Cardiac ventricle fibroblast (primary cell): ENCODE measurements around the gene LRG1. TPM values are rescaled to one million over a fixed set of nuclear protein-coding genes. Genes with fewer than 3 reads are reported as not detected.

Experiments
- total RNA-seq: library from RNA; depleted of rRNA; stranded (reverse); fragments of >200 nt; gene quantifications from 2 replicates; pipeline ENCODE4 v1.2.3, GENCODE V29; 2015

LRG1 gene, protein sequence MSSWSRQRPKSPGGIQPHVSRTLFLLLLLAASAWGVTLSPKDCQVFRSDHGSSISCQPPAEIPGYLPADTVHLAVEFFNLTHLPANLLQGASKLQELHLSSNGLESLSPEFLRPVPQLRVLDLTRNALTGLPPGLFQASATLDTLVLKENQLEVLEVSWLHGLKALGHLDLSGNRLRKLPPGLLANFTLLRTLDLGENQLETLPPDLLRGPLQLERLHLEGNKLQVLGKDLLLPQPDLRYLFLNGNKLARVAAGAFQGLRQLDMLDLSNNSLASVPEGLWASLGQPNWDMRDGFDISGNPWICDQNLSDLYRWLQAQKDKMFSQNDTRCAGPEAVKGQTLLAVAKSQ
- 1.4 and 1.5 TPM in 2 replicates for total RNA-seq

DNA sequence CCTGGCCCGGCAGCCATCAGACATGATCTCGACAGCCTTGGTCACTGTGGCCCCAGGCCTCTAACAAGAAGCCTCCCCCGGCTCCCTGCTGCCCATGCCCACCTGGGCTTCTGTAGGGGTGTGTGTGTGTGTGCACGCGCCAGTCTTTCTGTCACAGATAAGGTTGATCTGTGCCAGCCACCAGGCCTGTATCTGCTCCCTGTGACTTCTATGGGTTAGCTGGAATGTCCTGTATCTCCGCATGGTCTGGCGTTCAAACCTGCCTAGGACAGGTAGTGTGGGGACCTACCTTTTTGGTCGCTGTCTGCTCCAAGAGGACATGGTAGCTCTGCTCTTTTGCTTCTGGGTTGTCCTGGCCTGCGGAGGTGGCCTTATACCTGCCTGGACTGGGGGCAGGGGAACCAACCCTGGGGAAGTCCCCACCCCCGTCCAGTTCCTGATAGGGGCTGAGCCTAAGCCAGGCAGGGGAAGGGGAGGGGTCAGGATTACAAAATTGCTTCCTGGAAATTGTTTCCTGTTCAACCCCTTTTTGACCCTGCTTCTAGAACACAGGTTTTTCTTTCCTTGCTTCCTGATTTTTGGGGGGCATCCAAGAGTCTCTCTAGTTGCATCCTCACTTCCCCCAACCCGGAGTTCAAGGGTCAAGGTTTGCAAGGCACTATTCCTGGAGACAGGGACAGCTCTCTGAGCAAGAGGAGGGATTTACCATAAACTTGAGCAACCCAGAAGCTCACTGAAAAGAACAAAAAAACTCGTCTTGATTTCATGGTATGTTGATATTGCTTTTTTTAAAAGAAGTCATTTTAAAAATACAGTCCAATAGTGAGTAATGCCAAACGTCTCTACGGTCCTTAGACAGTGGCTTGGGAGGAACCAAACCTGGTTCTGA is at the start of gene LRG1:
Gene LRG1 (minus strand): TSS at position 344 of the 889 bp plus-strand sequence. CDS start 23 bp downstream, at position 321.

DNA sequence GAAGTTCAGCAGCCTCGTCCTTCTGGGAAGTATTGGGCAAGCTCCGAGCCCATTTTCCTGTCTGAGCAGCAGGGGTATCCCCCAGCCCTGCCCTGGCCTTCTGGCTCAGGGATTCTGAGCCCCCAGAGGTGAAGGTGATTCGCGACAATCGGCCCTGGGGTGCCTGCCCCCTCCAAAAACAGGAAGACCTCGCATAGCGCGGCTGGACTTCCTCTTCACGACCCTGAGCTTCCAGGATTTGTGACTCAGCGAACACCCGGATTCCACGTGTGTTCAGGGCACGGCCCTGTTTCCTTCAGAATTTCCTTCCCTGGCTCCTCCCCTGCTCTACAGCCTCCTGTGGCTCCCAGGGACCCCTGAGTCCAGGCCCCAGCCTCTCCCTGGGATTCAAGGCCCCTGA is 19.7 kb upstream of the LRG1 start, which contains the start of gene SEMA6B:
Gene SEMA6B (minus strand): TSS at position 116 of the 400 bp plus-strand sequence. CDS start 1,227 bp downstream, outside the sequence.

DNA sequence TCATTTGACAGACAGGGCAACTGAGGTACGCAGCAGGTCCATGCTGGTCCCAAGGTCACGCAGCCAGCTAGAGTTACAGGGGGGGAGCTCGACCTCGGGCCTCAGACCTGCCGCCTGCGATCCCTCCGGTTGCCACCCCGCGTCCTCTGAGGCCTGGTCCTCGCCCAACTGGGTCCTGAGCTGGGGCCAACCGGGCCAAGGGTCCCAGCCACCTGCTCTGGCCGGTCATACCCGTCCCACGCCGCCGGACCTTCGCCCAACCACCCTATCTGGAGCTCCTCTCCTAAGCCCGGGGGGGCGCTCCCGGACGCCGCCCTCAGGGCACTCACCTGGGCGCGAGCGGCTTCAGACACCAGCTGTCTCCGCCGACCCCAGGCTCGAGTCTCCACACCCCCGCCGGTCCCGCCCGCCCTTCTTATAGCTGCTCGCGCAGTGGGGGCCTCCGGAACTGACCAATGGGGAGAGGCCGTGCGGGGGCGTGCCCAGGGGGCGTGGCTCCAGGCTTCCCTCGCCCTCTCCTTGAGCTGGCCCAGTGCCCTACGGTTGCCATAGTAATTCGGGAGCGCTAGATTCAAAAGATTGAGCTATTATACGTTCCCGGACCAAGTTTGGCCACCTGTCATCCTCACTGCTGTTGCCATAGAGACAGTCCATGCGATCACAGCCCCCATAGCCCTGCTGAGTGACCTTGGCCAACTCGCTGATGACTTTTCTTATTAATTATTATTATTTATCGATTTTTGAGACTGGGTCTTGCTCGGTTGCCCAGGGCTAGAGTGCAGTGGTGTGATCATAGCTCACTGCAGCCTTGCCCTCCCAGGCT is 4.8 kb downstream of the LRG1 start, which contains the start of gene PLIN5:
Gene PLIN5 (minus strand): TSS at position 389 of the 823 bp plus-strand sequence. CDS start 1,150 bp downstream, outside the sequence.

DNA sequence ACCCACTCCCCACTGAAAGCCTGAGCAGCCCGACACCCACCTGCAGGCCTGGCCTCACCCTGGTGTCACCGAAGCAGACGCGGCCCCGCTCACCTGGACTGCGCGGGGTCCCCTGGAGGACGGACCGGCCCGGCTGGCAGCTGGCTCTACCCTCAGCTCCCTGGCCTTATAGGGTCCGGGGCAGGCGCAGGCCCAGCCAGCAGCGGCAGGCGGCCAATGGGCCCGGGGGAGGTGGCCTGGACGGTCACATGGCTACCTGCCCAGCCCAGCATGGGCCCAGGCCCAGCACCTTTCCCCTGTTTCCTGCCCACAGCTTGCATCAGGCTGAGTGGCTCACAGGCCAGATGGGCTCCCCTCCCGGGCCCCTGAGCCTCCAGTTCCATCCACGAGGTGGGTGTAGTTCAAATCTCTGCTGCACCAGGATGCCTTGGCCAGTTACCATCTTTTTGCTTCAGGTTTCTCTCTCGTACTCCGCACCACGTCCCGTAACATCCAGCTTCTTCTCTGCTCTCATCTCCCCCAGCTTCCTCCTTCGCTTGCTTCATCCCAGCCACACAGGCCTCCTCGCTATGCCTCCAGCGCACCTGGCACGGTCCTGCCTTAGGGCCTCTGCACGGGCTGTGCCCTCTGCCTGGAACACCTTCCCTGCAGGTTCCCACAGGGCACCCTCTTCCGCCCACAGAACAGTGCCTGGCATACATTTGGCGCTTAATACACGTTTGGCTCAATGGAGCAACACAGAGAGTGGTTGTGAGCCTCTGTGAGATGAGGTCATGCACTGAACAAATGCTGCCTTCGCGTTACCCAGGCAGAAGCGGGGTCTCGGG is 21.3 kb downstream of the LRG1 start, which contains the start of gene PLIN4:
Gene PLIN4 (minus strand): TSS at position 142 of the 827 bp plus-strand sequence. CDS start 214 bp downstream, outside the sequence.

Other genes with a start within 250 kb of the LRG1 start
- gene TMIGD2, start 237.6 kb downstream of the LRG1 start, total RNA-seq = not detected in 2 replicates
- 0.69 and 4.2 TPM in 2 replicates for gene FSD1, start 235.4 kb downstream of the LRG1 start, total RNA-seq
- 3.6 TPM in 2 replicates for gene STAP2, start 201.2 kb downstream of the LRG1 start, total RNA-seq
- 2.7 and 4.0 TPM in 2 replicates for gene MPND, start 196.5 kb downstream of the LRG1 start, total RNA-seq
- 76.0 and 86.1 TPM in 2 replicates for gene SH3GL1, start 139.5 kb downstream of the LRG1 start, total RNA-seq
- 2.7 and 2.9 TPM in 2 replicates for gene CHAF1A, start 137.4 kb downstream of the LRG1 start, total RNA-seq
- gene UBXN6, start 82.2 kb downstream of the LRG1 start, total RNA-seq = 53.5 and 63.2 TPM in 2 replicates
- gene HDGFL2, start 67.7 kb downstream of the LRG1 start, total RNA-seq = 53.7 and 63.0 TPM in 2 replicates
- gene PLIN4, start 21.6 kb downstream of the LRG1 start, total RNA-seq = 11.9 and 12.7 TPM in 2 replicates
- gene PLIN5, start 4.8 kb downstream of the LRG1 start, total RNA-seq = 0.59 and 1.4 TPM in 2 replicates
- gene SEMA6B, start 19.6 kb upstream of the LRG1 start, total RNA-seq = 11.2 and 12.2 TPM in 2 replicates
- gene TNFAIP8L1, start 99.5 kb upstream of the LRG1 start, total RNA-seq = 7.9 and 8.5 TPM in 2 replicates
- 88.0 and 93.9 TPM in 2 replicates for gene MYDGF, start 130.3 kb upstream of the LRG1 start, total RNA-seq
- 34.0 and 51.1 TPM in 2 replicates for gene DPP9, start 183.8 kb upstream of the LRG1 start, total RNA-seq